GM08714 (cell line): ENCODE measurements around the gene TERC.
"Not testable (repeated sequence)": the region's sequence is repeated elsewhere in the genome, so short reads cannot be mapped to it uniquely, and the experiment has no call there.

ENCODE experiments used
- H3K4me3 ChIP-seq: fragments of 200-500 bp; sonication (Bioruptor generic); 2 replicates; pipeline ENCODE4 v1.5.1; 2014; ENCODE audit warnings: mild to moderate bottlenecking, low read length, inconsistent platforms
- ZNF274 ChIP-seq: IDR thresholded peaks from 2 replicates; pipeline ENCODE4 v1.6.1; 2012; ENCODE audit warnings: mild to moderate bottlenecking, low read depth, low read length

TERC gene

GRCh38 chr3:169755488-169755887, 9.4 kb downstream of the TERC start:
- H3K4me3 ChIP-seq: no peak overlapping the region
- TF ChIP-seq ZNF274: no peak

GRCh38 chr3:169754711-169755110, 10.1 kb downstream of the TERC start:
- no peak for TF ChIP-seq ZNF274
- no peak overlapping the region for H3K4me3 ChIP-seq

GRCh38 chr3:169751875-169752274, 13.0 kb downstream of the TERC start:
- no peak for TF ChIP-seq ZNF274
- no peak overlapping the region for H3K4me3 ChIP-seq

- TF ChIP-seq ZNF274: no peak
Measured at GRCh38 chr3:169750665-169751064, 14.2 kb downstream of the TERC start.

GRCh38 chr3:169748670-169749069, 16.2 kb downstream of the TERC start:
- H3K4me3 ChIP-seq: no peak overlapping the region
- TF ChIP-seq ZNF274: no peak

More at GRCh38 chr3:169750665-169751064, 14.2 kb downstream of the TERC start:
- no peak overlapping the region for H3K4me3 ChIP-seq

- TF ChIP-seq ZNF274: no peak
- H3K4me3 ChIP-seq: no peak overlapping the region
Measured at GRCh38 chr3:169746924-169747323, 17.9 kb downstream of the TERC start.

GRCh38 chr3:169744366-169745054, 20.4 kb downstream of the TERC start:
- no peak for TF ChIP-seq ZNF274
- no peak overlapping the region for H3K4me3 ChIP-seq

- TF ChIP-seq ZNF274: no peak
Measured at GRCh38 chr3:169739067-169739466, 25.8 kb downstream of the TERC start.

GRCh38 chr3:169731857-169732256, 33.0 kb downstream of the TERC start:
- not testable (repeated sequence) for H3K4me3 ChIP-seq

More at GRCh38 chr3:169739067-169739466, 25.8 kb downstream of the TERC start:
- no peak overlapping the region for H3K4me3 ChIP-seq

GRCh38 chr3:169722724-169723123, 42.1 kb downstream of the TERC start:
- no peak overlapping the region for H3K4me3 ChIP-seq
- TF ChIP-seq ZNF274: no peak

- not testable (repeated sequence) for H3K4me3 ChIP-seq
Measured at GRCh38 chr3:169718415-169718814, 46.4 kb downstream of the TERC start.
